Measurements from ENCODE around the gene CAPRIN2.

CAPRIN2 gene

DNA sequence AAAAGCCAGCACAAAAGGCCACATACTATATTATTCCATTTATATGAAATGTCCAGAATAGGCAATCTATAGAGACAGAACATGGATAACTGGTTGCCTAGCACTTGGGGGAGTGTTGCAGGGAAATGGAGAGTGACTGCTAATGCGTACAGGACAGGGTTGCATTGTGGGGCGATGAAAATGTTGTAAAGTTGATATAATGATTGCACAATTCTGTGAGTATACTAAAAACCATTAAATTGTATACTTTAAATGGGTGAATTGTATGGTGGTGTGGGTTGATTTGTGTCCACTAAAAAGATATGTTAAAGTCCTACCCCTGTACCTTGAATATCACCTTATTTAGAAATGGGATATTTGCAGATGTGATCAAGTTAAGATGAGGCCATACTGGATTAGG is 7.0 kb upstream of the CAPRIN2 start:
- Histone ChIP-seq H3K4me1 (ENCODE audit: control insufficient read depth, insufficient read depth, low read length) (no peaks in the 10 kb centered on the region; the same call in 1 of the 2 replicates), H3K9ac (ENCODE audit: low read depth, low read length) (no peak overlapping the region), H3K36me3 (ENCODE audit: control insufficient read depth, insufficient read depth, low read length) (no peaks in the 10 kb centered on the region), H3K27me3 (ENCODE audit: control insufficient read depth, insufficient read depth, low read length) (no peaks in the 10 kb centered on the region), H3K4me3 (ENCODE audit: low read depth, low read length) (no peak overlapping the region), H3K27ac (ENCODE audit: low read depth, low read length) (no peak overlapping the region), H3K9me3 (ENCODE audit: control insufficient read depth, insufficient read depth, low read length) (no peaks in the 10 kb centered on the region)

- Histone ChIP-seq H3K4me1 (ENCODE audit: control insufficient read depth, insufficient read depth, low read length) (peaks cover 21% of the 10 kb centered on the region), H3K9ac (ENCODE audit: low read depth, low read length) (no peak overlapping the region), H3K4me3 (ENCODE audit: low read depth, low read length) (no peak overlapping the region), H3K9me3 (ENCODE audit: control insufficient read depth, insufficient read depth, low read length) (no peaks in the 10 kb centered on the region), H3K27ac (ENCODE audit: low read depth, low read length) (no peak overlapping the region), H3K27me3 (ENCODE audit: control insufficient read depth, insufficient read depth, low read length) (no peaks in the 10 kb centered on the region), H3K36me3 (ENCODE audit: control insufficient read depth, insufficient read depth, low read length) (no peaks in the 10 kb centered on the region)
Observed at GRCh38 chr12:30757316-30757715, 2.6 kb upstream of the CAPRIN2 start.

DNA sequence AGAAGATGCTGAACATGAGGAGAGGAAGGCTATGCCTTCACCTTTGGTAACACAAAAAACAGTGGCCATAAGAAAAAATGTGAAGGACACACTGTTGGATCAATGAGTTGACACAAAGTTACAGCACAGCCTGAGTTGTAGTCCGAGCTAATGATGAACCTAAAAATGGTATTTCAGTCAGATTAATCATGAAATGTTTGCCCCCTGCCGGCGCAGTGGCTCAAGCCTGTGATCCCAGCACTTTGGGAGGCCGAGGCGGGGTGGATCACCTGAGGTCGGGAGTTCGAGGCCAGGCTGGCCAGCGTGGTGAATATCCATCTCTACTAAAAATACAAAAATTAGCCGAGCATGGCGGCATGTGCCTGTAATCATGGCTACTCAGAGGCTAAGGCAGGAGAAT is 1.3 kb upstream of the CAPRIN2 start:
- Histone ChIP-seq H3K27me3 (ENCODE audit: control insufficient read depth, insufficient read depth, low read length) (no peaks in the 10 kb centered on the region), H3K36me3 (ENCODE audit: control insufficient read depth, insufficient read depth, low read length) (peaks cover 2% of the 10 kb centered on the region), H3K27ac (ENCODE audit: low read depth, low read length) (no peak overlapping the region), H3K9ac (ENCODE audit: low read depth, low read length) (no peak overlapping the region), H3K4me3 (ENCODE audit: low read depth, low read length) (peak overlapping the region; percentile 82; the same call in 1 of the 2 replicates), H3K9me3 (ENCODE audit: control insufficient read depth, insufficient read depth, low read length) (no peaks in the 10 kb centered on the region), H3K4me1 (ENCODE audit: control insufficient read depth, insufficient read depth, low read length) (peaks cover 24% of the 10 kb centered on the region)

DNA sequence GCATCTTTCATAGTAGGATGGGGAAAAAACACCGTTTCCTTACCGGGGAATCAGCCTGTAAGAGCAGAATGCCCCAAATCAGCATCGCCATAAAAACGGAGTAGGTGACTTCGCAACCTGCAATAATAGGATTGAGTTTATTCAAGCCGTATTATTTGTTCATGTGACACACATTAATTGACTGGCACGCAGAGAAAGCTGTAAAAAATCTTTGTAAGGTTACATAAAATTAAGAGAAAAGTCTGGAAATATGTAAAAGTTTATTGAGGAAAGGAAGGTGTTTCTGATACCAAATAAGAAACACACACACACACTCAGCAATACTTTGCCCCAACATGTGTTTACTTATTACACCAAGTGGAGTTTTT is 628 bp upstream of the CAPRIN2 start:
- no peaks in the 10 kb centered on the region for H3K27me3 ChIP-seq (ENCODE audit: control insufficient read depth, insufficient read depth, low read length)

DNA sequence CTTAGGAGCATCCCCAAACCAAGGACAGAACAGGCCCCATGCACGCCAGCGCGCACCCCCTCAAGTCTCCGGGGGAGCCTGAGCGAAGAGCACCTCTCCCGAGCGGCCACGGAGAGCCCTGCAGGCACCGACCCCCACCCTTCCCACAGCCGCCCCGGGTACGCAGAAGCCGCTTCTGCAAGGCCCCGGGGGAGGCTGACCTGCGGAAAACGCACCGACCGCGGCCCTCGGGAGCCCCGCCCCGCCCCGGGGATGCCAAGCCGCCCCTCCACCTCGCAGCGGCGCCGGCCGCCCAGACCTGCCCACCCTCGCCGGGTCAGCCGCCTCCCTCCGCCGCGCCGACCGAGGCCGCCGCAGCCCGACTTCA is 385 bp downstream of the CAPRIN2 start:
- peaks cover 18% of the 10 kb centered on the region for H3K36me3 ChIP-seq (ENCODE audit: control insufficient read depth, insufficient read depth, low read length)

More for the DNA sequence above, 628 bp upstream of the CAPRIN2 start:
- peaks cover 9% of the 10 kb centered on the region for H3K36me3 ChIP-seq (ENCODE audit: control insufficient read depth, insufficient read depth, low read length)
- H3K4me1 ChIP-seq (ENCODE audit: control insufficient read depth, insufficient read depth, low read length) = peaks cover 24% of the 10 kb centered on the region
- peak overlapping the region; percentile 49; the same call in 1 of the 2 replicates for H3K9ac ChIP-seq (ENCODE audit: low read depth, low read length)
- H3K4me3 ChIP-seq (ENCODE audit: low read depth, low read length) = peak overlapping the region; percentile 82
- H3K9me3 ChIP-seq (ENCODE audit: control insufficient read depth, insufficient read depth, low read length) = no peaks in the 10 kb centered on the region
- H3K27ac ChIP-seq (ENCODE audit: low read depth, low read length) = peak overlapping the region; percentile 90

DNA sequence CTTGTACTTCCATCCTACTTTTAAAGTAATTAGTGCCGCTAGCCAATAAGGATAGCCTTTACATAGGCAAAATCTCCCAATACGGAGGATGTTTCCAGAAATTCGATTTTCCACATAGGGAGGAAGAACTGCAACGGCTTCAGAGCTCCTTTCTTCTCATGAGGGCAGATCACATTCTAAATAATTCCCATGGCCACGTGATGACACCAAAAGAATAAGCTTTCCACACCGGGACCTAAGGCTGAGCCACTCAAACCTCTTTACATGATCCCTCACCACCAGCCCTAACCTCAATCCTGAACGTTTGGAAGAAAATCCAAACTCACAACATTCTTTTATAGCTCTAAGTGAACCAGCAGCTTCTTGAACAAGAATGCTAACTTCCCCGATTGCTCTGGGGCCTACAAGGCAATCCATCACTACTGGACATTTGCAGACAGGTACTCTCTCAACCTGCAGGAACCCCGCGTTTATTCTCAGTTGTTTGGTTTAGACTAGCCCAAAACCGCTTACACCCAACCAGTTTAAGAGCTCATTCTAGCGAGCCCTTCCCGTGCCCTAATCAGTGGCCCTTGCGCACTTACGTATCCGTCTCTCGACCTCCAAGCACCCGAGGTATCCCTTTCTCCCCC is 884 bp downstream of the CAPRIN2 start:
- no peaks in the 10 kb centered on the region for H3K9me3 ChIP-seq (ENCODE audit: control insufficient read depth, insufficient read depth, low read length)
- H3K27ac ChIP-seq (ENCODE audit: low read depth, low read length) = peak overlapping the region; percentile 90
- H3K9ac ChIP-seq (ENCODE audit: low read depth, low read length) = peak overlapping the region; percentile 15; the same call in 1 of the 2 replicates
- H3K4me3 ChIP-seq (ENCODE audit: low read depth, low read length) = peak overlapping the region; percentile 82
- no peaks in the 10 kb centered on the region for H3K27me3 ChIP-seq (ENCODE audit: control insufficient read depth, insufficient read depth, low read length)
- peaks cover 22% of the 10 kb centered on the region for H3K36me3 ChIP-seq (ENCODE audit: control insufficient read depth, insufficient read depth, low read length)
- H3K4me1 ChIP-seq (ENCODE audit: control insufficient read depth, insufficient read depth, low read length) = peaks cover 24% of the 10 kb centered on the region

More for the DNA sequence above, 385 bp downstream of the CAPRIN2 start:
- H3K27ac ChIP-seq (ENCODE audit: low read depth, low read length) = peak overlapping the region; percentile 90
- no peaks in the 10 kb centered on the region for H3K9me3 ChIP-seq (ENCODE audit: control insufficient read depth, insufficient read depth, low read length)
- peak overlapping the region; percentile 82 for H3K4me3 ChIP-seq (ENCODE audit: low read depth, low read length)
- H3K27me3 ChIP-seq (ENCODE audit: control insufficient read depth, insufficient read depth, low read length) = no peaks in the 10 kb centered on the region
- peaks cover 24% of the 10 kb centered on the region for H3K4me1 ChIP-seq (ENCODE audit: control insufficient read depth, insufficient read depth, low read length)
- peak overlapping the region; percentile 61 for H3K9ac ChIP-seq (ENCODE audit: low read depth, low read length)

DNA sequence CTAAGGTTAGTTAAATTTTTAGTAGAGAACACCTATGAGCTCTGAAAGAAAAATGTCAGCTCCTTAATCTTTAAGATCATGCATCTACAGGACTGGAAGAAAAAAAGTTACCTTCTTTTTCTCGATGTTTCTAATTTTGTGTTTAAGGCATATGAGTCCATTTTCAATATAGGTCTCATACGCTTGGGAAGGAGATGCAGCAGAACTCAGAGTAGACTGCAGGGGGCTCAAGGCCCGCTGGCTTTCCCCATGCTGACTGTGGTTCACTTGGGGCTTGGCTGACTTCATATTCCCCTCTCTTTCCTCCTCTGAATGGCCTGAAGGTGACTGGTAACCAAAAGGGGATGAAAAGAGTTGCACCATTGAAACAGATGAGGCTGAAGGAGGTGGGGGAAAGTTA is 1.5 kb downstream of the CAPRIN2 start:
- Histone ChIP-seq H3K36me3 (ENCODE audit: control insufficient read depth, insufficient read depth, low read length) (peaks cover 28% of the 10 kb centered on the region), H3K9ac (ENCODE audit: low read depth, low read length) (no peak overlapping the region), H3K4me1 (ENCODE audit: control insufficient read depth, insufficient read depth, low read length) (peaks cover 24% of the 10 kb centered on the region), H3K27me3 (ENCODE audit: control insufficient read depth, insufficient read depth, low read length) (no peaks in the 10 kb centered on the region), H3K9me3 (ENCODE audit: control insufficient read depth, insufficient read depth, low read length) (no peaks in the 10 kb centered on the region), H3K4me3 (ENCODE audit: low read depth, low read length) (peak overlapping the region; percentile 82), H3K27ac (ENCODE audit: low read depth, low read length) (no peak overlapping the region)

- H3K9me3 ChIP-seq (ENCODE audit: control insufficient read depth, insufficient read depth, low read length) = no peaks in the 10 kb centered on the region
- H3K4me3 ChIP-seq (ENCODE audit: low read depth, low read length) = peak overlapping the region; percentile 82; the same call in 1 of the 2 replicates
- peaks cover 35% of the 10 kb centered on the region for H3K36me3 ChIP-seq (ENCODE audit: control insufficient read depth, insufficient read depth, low read length)
- H3K27ac ChIP-seq (ENCODE audit: low read depth, low read length) = no peak overlapping the region
- H3K9ac ChIP-seq (ENCODE audit: low read depth, low read length) = no peak overlapping the region
- H3K4me1 ChIP-seq (ENCODE audit: control insufficient read depth, insufficient read depth, low read length) = peaks cover 24% of the 10 kb centered on the region
- no peaks in the 10 kb centered on the region for H3K27me3 ChIP-seq (ENCODE audit: control insufficient read depth, insufficient read depth, low read length)
Observed at GRCh38 chr12:30752255-30752654, 2.5 kb downstream of the CAPRIN2 start.

- H3K9ac ChIP-seq (ENCODE audit: low read depth, low read length) = no peak overlapping the region
- H3K36me3 ChIP-seq (ENCODE audit: control insufficient read depth, insufficient read depth, low read length) = peaks cover 60% of the 10 kb centered on the region
- H3K27ac ChIP-seq (ENCODE audit: low read depth, low read length) = no peak overlapping the region
Observed at GRCh38 chr12:30748147-30748546, 6.6 kb downstream of the CAPRIN2 start.

GRCh38 chr12:30746190-30746589 is 8.6 kb downstream of the CAPRIN2 start:
- Histone ChIP-seq H3K27ac (ENCODE audit: low read depth, low read length) (no peak overlapping the region), H3K4me1 (ENCODE audit: control insufficient read depth, insufficient read depth, low read length) (peaks cover 24% of the 10 kb centered on the region), H3K36me3 (ENCODE audit: control insufficient read depth, insufficient read depth, low read length) (peaks cover 66% of the 10 kb centered on the region), H3K4me3 (ENCODE audit: low read depth, low read length) (no peak overlapping the region), H3K9me3 (ENCODE audit: control insufficient read depth, insufficient read depth, low read length) (no peaks in the 10 kb centered on the region), H3K27me3 (ENCODE audit: control insufficient read depth, insufficient read depth, low read length) (no peaks in the 10 kb centered on the region), H3K9ac (ENCODE audit: low read depth, low read length) (no peak overlapping the region)

More at GRCh38 chr12:30748147-30748546, 6.6 kb downstream of the CAPRIN2 start:
- no peak overlapping the region for H3K4me3 ChIP-seq (ENCODE audit: low read depth, low read length)
- no peaks in the 10 kb centered on the region for H3K27me3 ChIP-seq (ENCODE audit: control insufficient read depth, insufficient read depth, low read length)
- peaks cover 33% of the 10 kb centered on the region for H3K4me1 ChIP-seq (ENCODE audit: control insufficient read depth, insufficient read depth, low read length)
- no peaks in the 10 kb centered on the region for H3K9me3 ChIP-seq (ENCODE audit: control insufficient read depth, insufficient read depth, low read length)

- Histone ChIP-seq H3K36me3 (ENCODE audit: control insufficient read depth, insufficient read depth, low read length) (peaks cover 65% of the 10 kb centered on the region), H3K9ac (ENCODE audit: low read depth, low read length) (no peak overlapping the region), H3K4me1 (ENCODE audit: control insufficient read depth, insufficient read depth, low read length) (peaks cover 24% of the 10 kb centered on the region), H3K9me3 (ENCODE audit: control insufficient read depth, insufficient read depth, low read length) (no peaks in the 10 kb centered on the region), H3K27me3 (ENCODE audit: control insufficient read depth, insufficient read depth, low read length) (no peaks in the 10 kb centered on the region), H3K4me3 (ENCODE audit: low read depth, low read length) (no peak overlapping the region), H3K27ac (ENCODE audit: low read depth, low read length) (no peak overlapping the region)
Observed at GRCh38 chr12:30744321-30744720, 10.4 kb downstream of the CAPRIN2 start.
